Measurements from ENCODE around the gene ADORA2B. TPM values are rescaled to one million over a fixed set of nuclear protein-coding genes. Genes with fewer than 3 reads are reported as not detected.

The ADORA2B gene
- total and polyA plus RNA-seq, 2 donors from 2014 or later, result 0.60 TPM; not detected in 1

- no peaks in the 10 kb centered on the region for H3K27me3 ChIP-seq (ENCODE audit: control insufficient read depth, insufficient read depth, low read length)
- intact Hi-C loops (cut with DNase I), result no loop called here
- no peak overlapping the region for H3K9ac ChIP-seq (ENCODE audit: low read length in 3 of 3)
- FAIRE-seq (no peak), DNase-seq (no peak)
- H3K4me3 ChIP-seq (ENCODE audit: low read length in 3 of 3), result no peak overlapping the region
- no peaks in the 10 kb centered on the region for H3K36me3 ChIP-seq (ENCODE audit: control insufficient read depth in 2 of 3, insufficient read depth in 3 of 3, low read length in 3 of 3)
- no peaks in the 10 kb centered on the region for H3K9me3 ChIP-seq (ENCODE audit: control insufficient read depth in 2 of 3, insufficient read depth in 1 of 3, low read length in 3 of 3)
- no peak overlapping the region for H3K27ac ChIP-seq (ENCODE audit: low read depth in 2 of 2, low read length in 2 of 2)
- H3K4me1 ChIP-seq (ENCODE audit: control insufficient read depth in 2 of 3, insufficient read depth in 2 of 3, low read depth in 1 of 3, low read length in 3 of 3), result peaks cover 3 to 10% (median 9%) of the 10 kb centered on the region in 3 donors
- no peak for TF ChIP-seq CTCF (IDR thresholded peaks at IDR 0.05; ENCODE audit: borderline replicate concordance, extremely low read depth, insufficient read depth)
Measured at GRCh38 chr17:15969463-15969862, 24.5 kb downstream of the ADORA2B start.

- intact Hi-C loops (cut with DNase I), result no loop called here
- H3K4me3 ChIP-seq (ENCODE audit: low read length in 3 of 3), result no peak overlapping the region
Measured at GRCh38 chr17:15970500-15970899, 25.6 kb downstream of the ADORA2B start.

GRCh38 chr17:15971098-15971678 lies 26.3 kb downstream of the ADORA2B start:
- no peak for TF ChIP-seq CTCF (IDR thresholded peaks at IDR 0.05; ENCODE audit: borderline replicate concordance, extremely low read depth, insufficient read depth)
- Histone ChIP-seq H3K36me3 (ENCODE audit: control insufficient read depth in 2 of 3, insufficient read depth in 3 of 3, low read length in 3 of 3) (peaks cover 0 to 2% (median 0%) of the 10 kb centered on the region in 3 donors), H3K9me3 (ENCODE audit: control insufficient read depth in 2 of 3, insufficient read depth in 1 of 3, low read length in 3 of 3) (no peaks in the 10 kb centered on the region), H3K9ac (ENCODE audit: low read length in 3 of 3) (no peak overlapping the region), H3K27me3 (ENCODE audit: control insufficient read depth, insufficient read depth, low read length) (no peaks in the 10 kb centered on the region), H3K4me3 (ENCODE audit: low read length in 3 of 3) (no peak overlapping the region), H3K4me1 (ENCODE audit: control insufficient read depth in 2 of 3, insufficient read depth in 2 of 3, low read depth in 1 of 3, low read length in 3 of 3) (peaks cover 3 to 8% (median 8%) of the 10 kb centered on the region in 3 donors), H3K27ac (ENCODE audit: low read depth in 2 of 2, low read length in 2 of 2) (no peak overlapping the region)
- DNase-seq (no peak), FAIRE-seq (no peak)
- intact Hi-C loops (cut with DNase I), result no loop called here

More at GRCh38 chr17:15970500-15970899, 25.6 kb downstream of the ADORA2B start:
- H3K27ac ChIP-seq (ENCODE audit: low read depth in 2 of 2, low read length in 2 of 2), result no peak overlapping the region
- H3K36me3 ChIP-seq (ENCODE audit: control insufficient read depth in 2 of 3, insufficient read depth in 3 of 3, low read length in 3 of 3), result peaks cover 0 to 2% (median 0%) of the 10 kb centered on the region in 3 donors
- no peaks in the 10 kb centered on the region for H3K9me3 ChIP-seq (ENCODE audit: control insufficient read depth in 2 of 3, insufficient read depth in 1 of 3, low read length in 3 of 3)
- H3K4me1 ChIP-seq (ENCODE audit: control insufficient read depth in 2 of 3, insufficient read depth in 2 of 3, low read depth in 1 of 3, low read length in 3 of 3), result peaks cover 3 to 10% (median 9%) of the 10 kb centered on the region in 3 donors
- H3K9ac ChIP-seq (ENCODE audit: low read length in 3 of 3), result no peak overlapping the region
- H3K27me3 ChIP-seq (ENCODE audit: control insufficient read depth, insufficient read depth, low read length), result no peaks in the 10 kb centered on the region
- no peak for TF ChIP-seq CTCF (IDR thresholded peaks at IDR 0.05; ENCODE audit: borderline replicate concordance, extremely low read depth, insufficient read depth)
- FAIRE-seq, result no peak
- DNase-seq, result no peak

All from kidney (tissue), 14 donors.